Stimulated activated CD4-positive, alpha-beta T cell treated with anti-CD3 and anti-CD28 coated beads, Interleukin-4, amount 100 ng/mL, for 4 hours (primary cell): Measurements from ENCODE around the gene CDC42BPA.
"Not testable (repeated sequence)": the region's sequence is repeated elsewhere in the genome, so short reads cannot be mapped to it uniquely, and the experiment has no call there.

Experiments used
- DNase-seq, 2 experiments: peaks; one replicate each; pipeline ENCODE4 v3.0.0-alpha.2; 2020

Gene CDC42BPA

DNA sequence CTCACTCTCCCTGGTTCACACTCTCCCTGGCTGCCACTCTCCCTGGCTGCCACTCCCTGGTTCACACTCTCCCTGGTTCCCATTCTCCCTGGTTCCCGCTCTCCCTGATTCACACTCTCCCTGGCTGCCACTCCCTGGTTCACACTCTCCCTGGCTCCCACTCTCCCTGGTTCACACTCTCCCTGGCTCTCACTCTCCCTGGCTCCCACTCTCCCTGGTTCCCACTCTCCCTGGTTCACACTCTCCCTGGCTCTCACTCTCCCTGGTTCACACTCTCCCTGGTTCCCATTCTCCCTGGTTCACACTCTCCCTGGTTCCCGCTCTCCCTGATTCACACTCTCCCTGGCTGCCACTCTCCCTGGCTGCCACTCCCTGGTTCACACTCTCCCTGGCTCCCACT is 362.4 kb downstream of the CDC42BPA start:
- not testable (repeated sequence) for DNase-seq

GRCh38 chr1:226954777-226955176 is 363.5 kb downstream of the CDC42BPA start:
- DNase-seq, result no peak

GRCh38 chr1:226954337-226954736 is 364.0 kb downstream of the CDC42BPA start:
- DNase-seq, result no peak

GRCh38 chr1:226953175-226953800 is 365.0 kb downstream of the CDC42BPA start:
- no peak for DNase-seq

DNA sequence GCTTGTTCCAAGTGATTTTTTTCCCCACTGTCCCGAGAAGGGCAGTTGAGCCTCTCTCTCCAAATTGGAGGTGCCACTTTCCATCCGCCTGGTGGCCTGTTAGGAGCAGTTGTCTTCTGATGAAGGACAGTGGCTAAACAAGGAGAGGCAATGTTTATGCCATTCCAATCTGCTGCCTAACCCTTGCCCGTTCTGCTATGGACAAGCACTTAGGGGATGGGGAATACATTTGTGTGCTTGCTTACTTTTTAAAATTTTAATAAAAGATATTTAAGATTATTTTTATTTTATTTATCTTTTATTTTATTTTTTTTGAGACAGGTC is 366.2 kb downstream of the CDC42BPA start:
- DNase-seq, result no peak

DNA sequence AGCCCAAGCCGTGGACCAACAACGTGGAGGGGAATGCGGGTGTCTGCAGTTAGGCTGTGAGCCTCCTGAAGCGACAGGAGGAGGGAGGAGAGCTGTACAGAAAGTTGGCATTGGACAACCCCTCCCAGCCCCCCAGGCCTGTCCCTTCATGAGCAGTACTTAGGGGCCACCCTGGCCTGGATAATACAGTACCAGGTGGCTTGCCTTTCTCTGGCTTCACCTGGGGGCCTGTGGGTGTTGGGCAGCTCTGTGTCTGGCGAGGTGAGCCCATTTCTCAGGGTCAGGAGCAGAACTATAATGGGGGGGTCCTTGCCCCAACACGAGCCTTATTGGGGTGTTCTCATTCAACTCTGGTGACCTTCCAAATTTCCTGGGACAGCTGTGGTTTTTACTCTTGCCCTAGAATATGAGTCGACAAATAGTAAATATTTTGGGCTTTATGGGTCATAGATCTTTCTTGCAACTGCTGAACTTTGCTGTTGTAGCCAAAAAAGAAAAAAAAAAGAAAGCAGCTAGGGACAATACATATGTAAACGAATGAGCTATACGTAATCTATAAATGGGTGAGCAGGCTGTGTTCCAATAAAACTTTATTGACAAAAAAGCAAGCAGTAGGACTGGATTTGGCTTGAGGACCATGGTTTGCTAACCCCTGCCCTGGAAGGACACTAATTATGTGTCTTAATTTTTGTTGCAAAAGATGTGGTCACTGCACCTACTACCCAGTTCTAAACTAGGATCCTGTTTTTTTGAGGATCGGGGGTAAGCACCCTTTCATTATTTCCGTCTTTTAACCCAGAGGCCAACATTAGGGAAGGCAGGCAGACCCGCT is 366.8 kb downstream of the CDC42BPA start:
- DNase-seq, result no peak

DNA sequence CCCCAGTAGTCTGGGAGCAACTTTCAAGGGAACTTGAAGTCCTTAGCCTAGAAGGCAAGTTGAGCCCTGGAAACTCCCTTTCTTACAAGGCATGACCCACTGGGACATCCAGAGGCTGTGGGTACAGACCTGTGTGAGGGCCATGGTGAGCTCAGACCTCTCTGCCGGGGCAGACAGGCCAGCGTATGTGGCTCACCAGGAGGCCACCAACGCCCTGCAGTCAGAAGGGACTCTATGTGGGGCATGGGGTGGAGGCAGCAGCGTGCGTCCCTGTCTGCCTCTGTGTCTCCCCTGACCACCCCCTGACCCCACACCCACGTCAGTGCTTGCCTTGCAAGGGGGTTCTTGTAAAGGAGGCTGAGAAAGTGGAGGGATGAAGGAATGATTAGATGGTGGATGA is 367.4 kb downstream of the CDC42BPA start:
- no peak for DNase-seq

GRCh38 chr1:226950316-226950715 is 368.0 kb downstream of the CDC42BPA start:
- no peak for DNase-seq

GRCh38 chr1:226949401-226949800 is 368.9 kb downstream of the CDC42BPA start:
- DNase-seq, result no peak

GRCh38 chr1:226948996-226949395 is 369.3 kb downstream of the CDC42BPA start:
- DNase-seq, result no peak

- no peak for DNase-seq
These were observed 369.8 kb downstream of the CDC42BPA start for GRCh38 chr1:226948480-226948879.

DNA sequence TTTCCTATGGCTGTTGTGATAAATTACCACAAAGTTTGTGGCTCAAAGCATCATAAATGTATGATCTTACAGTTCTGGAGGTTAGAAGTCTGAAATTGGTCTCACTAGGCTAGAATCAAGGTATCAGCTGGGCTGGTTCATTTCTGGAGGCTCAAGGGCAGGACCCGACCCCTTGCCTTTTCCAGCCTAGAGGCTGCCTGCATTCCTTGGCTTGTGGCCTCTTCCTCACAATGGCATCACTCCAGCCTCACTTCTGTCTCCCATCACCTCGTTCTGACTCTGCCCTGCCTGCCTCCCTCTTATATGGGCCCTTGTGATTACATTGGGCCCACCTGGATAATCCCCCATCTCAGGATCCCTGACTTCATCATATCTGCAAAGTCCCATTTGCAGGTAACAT is 370.2 kb downstream of the CDC42BPA start:
- DNase-seq, result no peak

DNA sequence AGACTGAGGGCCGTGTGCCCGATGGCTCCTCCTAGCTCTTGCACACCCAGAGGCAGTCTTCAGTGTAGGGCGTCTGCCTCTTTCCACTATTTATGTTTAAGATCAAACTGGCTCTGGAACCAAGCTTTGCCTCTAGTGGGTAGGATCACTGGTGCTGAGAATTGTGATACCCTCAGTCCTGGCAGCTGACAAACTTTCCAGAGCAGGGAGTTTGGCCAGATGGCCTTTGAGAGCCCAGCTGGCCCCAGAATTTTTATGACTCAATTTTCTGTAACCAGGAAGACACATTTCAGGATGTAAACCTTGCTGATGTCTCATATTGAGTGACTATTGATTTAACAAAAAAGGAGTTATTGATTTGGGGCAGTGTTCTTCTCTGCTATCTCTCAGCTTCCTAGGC is 371.5 kb downstream of the CDC42BPA start:
- DNase-seq, result no peak

- DNase-seq, result no peak
These were observed 372.0 kb downstream of the CDC42BPA start for GRCh38 chr1:226946285-226946684.

DNA sequence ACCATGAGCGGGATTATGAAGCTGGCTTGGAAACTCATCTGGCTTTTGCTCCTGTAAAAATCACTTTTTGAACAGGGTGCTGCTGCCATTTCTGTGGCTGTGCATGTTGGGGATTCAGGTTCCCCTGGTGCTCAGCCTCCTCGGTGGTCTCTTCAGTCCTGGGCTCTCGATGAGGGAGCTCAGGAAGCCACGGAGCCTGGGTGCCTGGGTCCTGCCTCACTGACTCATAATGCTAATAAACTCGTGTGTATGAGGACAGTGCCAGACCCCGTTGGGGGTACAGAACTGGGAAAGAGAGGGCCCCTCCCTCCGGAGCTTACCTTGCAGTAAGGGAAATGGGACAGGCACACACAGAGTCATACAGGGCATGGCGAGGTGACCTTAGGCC is 372.4 kb downstream of the CDC42BPA start:
- DNase-seq, result no peak

- DNase-seq, result no peak
These were observed 373.0 kb downstream of the CDC42BPA start for GRCh38 chr1:226945106-226945857.

DNA sequence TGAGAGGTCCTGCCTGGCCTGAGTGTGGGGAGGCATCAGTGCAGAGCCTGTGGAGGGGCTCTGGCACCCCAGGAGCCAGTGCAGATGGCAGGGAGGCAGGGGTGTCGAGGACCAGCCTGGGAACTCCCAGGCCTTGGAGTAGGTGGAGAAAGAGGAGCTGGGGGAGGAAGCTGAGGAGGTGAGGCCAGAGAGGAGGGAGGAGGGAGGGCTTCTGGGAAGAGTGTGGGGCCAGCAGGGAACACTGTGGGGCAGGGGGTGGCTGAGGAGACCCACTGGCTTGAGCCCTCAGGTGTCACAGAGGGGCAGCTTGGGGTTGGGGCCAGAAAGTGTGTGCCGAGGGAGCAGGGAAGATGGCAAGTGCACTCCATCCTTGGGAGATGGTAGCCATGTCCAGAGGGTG is 374.4 kb downstream of the CDC42BPA start:
- no peak for DNase-seq

DNA sequence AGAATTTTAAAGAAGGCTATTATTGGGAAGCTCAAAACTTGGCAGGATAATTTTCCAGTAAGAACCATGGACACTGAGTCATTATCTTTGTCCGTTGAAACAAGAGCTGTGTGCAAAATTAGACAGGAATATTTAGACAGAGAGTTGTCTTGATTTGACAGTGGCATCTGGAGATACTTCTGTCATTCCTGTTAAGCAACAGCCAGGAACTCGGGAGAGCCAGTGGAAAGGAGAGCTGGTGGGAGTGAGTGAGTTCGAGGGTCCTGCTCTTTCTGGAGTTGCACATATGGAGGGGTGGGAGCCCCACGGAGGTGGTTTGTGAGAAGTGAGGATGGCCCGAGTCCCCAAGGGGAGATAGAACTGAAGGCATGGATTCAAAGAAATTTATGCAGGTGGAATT is 375.1 kb downstream of the CDC42BPA start:
- DNase-seq, result no peak

GRCh38 chr1:226942392-226942791 is 375.9 kb downstream of the CDC42BPA start:
- no peak for DNase-seq

DNA sequence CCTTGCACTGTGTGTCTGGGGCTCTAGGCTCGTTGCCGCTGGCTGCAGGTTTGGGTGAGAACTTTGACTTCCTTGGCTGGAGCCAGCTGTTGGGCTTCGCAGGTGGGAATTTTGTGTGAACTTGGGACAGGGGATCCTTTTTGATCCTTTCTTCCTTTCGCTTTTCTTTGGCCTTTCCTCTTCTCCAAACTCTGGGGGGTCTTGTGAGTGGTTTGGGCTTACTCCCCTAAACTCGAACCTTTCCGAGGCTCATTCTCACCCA is 377.6 kb downstream of the CDC42BPA start:
- no peak for DNase-seq

DNA sequence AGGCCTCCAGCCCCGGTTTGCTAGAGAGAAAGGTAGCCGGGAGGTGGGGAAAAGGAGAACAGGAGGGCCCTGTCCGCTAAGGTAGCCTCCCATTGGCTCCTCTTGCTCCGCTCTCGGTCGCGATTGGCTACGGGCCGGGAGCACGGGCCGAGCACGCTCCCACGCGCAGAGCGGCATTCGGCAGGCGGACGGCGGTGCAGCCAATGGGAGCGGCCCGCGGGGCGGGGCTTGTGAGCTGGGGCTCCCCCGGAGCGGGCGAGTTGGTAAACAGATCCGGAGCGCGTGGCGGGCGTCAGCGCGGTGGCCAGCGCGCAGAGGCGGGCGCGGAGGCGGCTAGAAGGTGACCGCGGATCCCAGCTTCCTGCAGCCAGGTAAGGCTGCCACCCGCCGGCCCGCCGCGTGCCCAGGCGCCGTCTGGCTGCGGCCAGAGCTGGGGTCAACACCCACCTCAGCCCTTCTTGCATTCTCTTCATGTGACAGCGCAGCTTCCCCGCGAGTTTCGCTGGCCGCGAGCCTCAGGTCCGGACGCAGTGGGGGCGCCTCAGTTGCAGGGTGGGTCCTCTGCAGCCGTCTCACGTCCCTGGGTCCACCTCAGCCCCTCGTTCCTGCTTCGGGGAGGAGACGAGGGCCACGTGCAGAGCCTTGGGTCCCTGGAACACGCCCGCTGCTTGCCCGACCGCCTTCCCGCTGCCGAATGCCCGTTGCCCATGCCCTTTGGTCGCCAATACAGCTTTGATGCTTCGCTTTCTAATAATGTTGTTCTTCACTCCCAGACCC is 378.1 kb downstream of the CDC42BPA start, which contains the start of gene COQ8A:
Gene COQ8A (plus strand): TSS at position 266 of the 777 bp plus-strand sequence. CDS start 21,092 bp downstream, outside the sequence.
- peak; percentile 98 to 99 for DNase-seq
